Measurements from ENCODE around the gene APIP. TPM values are rescaled to one million over a fixed set of nuclear protein-coding genes. Genes with fewer than 3 reads are reported as not detected.

The APIP gene
- 23.9 and 27.5 TPM in 2 replicates for total RNA-seq

- peaks cover 64% of the 10 kb centered on the region for H3K79me2 ChIP-seq (ENCODE audit: insufficient read depth, low read length)
- peak within 1 kb of the TSS; percentile 90 for H3K27ac ChIP-seq (ENCODE audit: low read depth, low read length)
- H3K4me2 ChIP-seq (ENCODE audit: insufficient read depth, low read length), result peak within 1 kb of the TSS; percentile 84
- peaks cover 2% of the 10 kb centered on the region for H4K20me1 ChIP-seq (ENCODE audit: insufficient read depth, low read length)
- H3K4me3 ChIP-seq (ENCODE audit: insufficient read depth, low read length), result peak within 1 kb of the TSS; percentile 92
- no peak for TF ChIP-seq CTCF (IDR thresholded peaks at IDR 0.05; ENCODE audit: extremely low read depth, low read depth, low read length)
- no peaks in the 10 kb centered on the region for H3K9me3 ChIP-seq (ENCODE audit: low read depth, low read length)
- peak; percentile 97 for DNase-seq (ENCODE audit: insufficient read length, low spot score, missing footprints)
- H3K4me1 ChIP-seq (ENCODE audit: insufficient read depth, low read length), result peaks cover 19% of the 10 kb centered on the region
- peaks cover 3% of the 10 kb centered on the region for H3K36me3 ChIP-seq (ENCODE audit: insufficient read depth, low read length)
- peak within 1 kb of the TSS; percentile 96 for H2AFZ ChIP-seq (ENCODE audit: low read length)
- H3K27me3 ChIP-seq (ENCODE audit: insufficient read depth, low read length), result no peaks in the 10 kb centered on the region
These were observed at the start of gene APIP, which contains the start of gene PDHX for GRCh38 chr11:34916015-34916842. Gene APIP (minus strand): TSS chr11:34916379. CDS start chr11:34916284, 95 bp downstream. Gene PDHX (plus strand): TSS chr11:34916618. CDS start chr11:34916656, 38 bp downstream.

DNA sequence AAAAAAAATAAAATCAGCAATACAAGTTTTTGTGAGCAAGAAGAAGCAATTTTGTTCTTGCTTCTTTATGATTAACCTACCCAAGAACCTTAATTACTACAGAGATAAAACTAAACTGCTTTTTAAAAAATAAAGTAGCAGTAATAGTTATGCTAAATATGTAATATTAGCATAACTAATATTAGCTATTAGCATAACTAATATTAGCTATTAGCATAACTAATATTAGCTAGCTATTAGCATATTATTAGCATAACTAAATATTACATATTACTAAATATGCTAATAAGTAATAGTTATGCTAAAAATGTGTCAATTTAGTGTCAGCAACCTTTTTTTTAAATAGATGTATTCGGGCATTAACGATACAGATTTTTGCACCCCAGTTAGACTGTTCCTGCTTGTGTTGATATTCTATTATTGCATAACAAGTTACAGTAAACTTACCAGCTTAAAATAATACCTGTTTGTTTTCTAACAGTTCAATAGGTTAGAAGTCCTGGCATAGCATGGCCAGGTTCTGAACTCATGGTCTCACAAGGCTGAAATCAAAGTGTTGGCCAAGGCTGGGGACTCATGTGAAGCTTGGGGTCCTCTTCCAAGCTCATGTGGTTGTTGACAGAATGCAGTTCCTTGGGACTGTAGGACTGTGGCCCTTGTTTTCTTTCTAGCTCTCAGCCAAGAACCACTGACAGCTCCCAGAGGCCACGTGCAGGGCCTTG, 48.6 kb upstream of the APIP start:
- Histone ChIP-seq H3K9me3 (ENCODE audit: low read depth, low read length) (no peaks in the 10 kb centered on the region), H3K4me1 (ENCODE audit: insufficient read depth, low read length) (no peaks in the 10 kb centered on the region), H3K27ac (ENCODE audit: low read depth, low read length) (no peak overlapping the region), H4K20me1 (ENCODE audit: insufficient read depth, low read length) (no peaks in the 10 kb centered on the region), H3K4me3 (ENCODE audit: insufficient read depth, low read length) (no peak overlapping the region), H2AFZ (ENCODE audit: low read length) (no peak overlapping the region), H3K79me2 (ENCODE audit: insufficient read depth, low read length) (no peaks in the 10 kb centered on the region), H3K36me3 (ENCODE audit: insufficient read depth, low read length) (peaks cover 21% of the 10 kb centered on the region), H3K4me2 (ENCODE audit: insufficient read depth, low read length) (no peak overlapping the region), H3K27me3 (ENCODE audit: insufficient read depth, low read length) (no peaks in the 10 kb centered on the region)
- no peak for DNase-seq (ENCODE audit: insufficient read length, low spot score, missing footprints)
- no peak for TF ChIP-seq CTCF (IDR thresholded peaks at IDR 0.05; ENCODE audit: extremely low read depth, low read depth, low read length)

- Histone ChIP-seq H3K79me2 (ENCODE audit: insufficient read depth, low read length) (no peaks in the 10 kb centered on the region), H3K36me3 (ENCODE audit: insufficient read depth, low read length) (peaks cover 10% of the 10 kb centered on the region), H3K27ac (ENCODE audit: low read depth, low read length) (no peak overlapping the region)
These were observed 47.2 kb upstream of the APIP start for GRCh38 chr11:34963351-34963750.

More at GRCh38 chr11:34963351-34963750, 47.2 kb upstream of the APIP start:
- Histone ChIP-seq H3K4me1 (ENCODE audit: insufficient read depth, low read length) (no peaks in the 10 kb centered on the region), H2AFZ (ENCODE audit: low read length) (no peak overlapping the region), H3K27me3 (ENCODE audit: insufficient read depth, low read length) (no peaks in the 10 kb centered on the region), H4K20me1 (ENCODE audit: insufficient read depth, low read length) (no peaks in the 10 kb centered on the region), H3K4me3 (ENCODE audit: insufficient read depth, low read length) (no peak overlapping the region), H3K4me2 (ENCODE audit: insufficient read depth, low read length) (no peak overlapping the region), H3K9me3 (ENCODE audit: low read depth, low read length) (no peaks in the 10 kb centered on the region)
- TF ChIP-seq CTCF (IDR thresholded peaks at IDR 0.05; ENCODE audit: extremely low read depth, low read depth, low read length), result no peak
- no peak for DNase-seq (ENCODE audit: insufficient read length, low spot score, missing footprints)
